ENCODE measurements around the gene GALNT7. TPM values are rescaled to one million over a fixed set of nuclear protein-coding genes. Genes with fewer than 3 reads are reported as not detected.

GALNT7 gene
- total RNA-seq, 1 donor from 2014 or later: 63.9 TPM

DNA sequence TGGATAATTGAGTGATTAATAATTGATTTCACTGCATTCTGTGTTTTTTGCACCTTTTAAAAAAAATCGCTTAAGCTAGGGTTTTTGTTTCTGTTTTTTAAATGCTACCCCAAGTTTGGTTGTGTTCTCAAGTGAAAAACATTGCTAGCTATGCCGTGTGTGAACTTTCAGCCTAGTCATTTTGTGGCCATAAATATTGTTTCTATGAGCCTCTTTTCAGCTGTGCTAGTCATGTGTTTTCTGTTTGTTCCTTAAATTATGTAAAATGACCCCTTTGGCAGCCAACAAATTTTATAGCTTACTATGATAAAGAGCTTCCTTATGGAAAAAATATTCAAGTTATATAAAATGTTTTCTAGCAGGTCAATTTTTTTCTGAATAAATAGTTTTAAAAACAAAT, 59.1 kb downstream of the GALNT7 start:
- Mint-ChIP-seq H3K9me3 (no peaks in the 10 kb centered on the region), H3K4me1 (ENCODE audit: unreplicated experiment) (peaks cover 5% of the 10 kb centered on the region), H3K27me3 (no peaks in the 10 kb centered on the region), H3K27ac (no peak overlapping the region), H3K4me3 (no peak overlapping the region), H3K36me3 (no peaks in the 10 kb centered on the region)
- DNase-seq (ENCODE audit: extremely low spot score, unreplicated experiment): no peak
- TF ChIP-seq CTCF (conservative IDR thresholded peaks at IDR 0.05): no peak

DNA sequence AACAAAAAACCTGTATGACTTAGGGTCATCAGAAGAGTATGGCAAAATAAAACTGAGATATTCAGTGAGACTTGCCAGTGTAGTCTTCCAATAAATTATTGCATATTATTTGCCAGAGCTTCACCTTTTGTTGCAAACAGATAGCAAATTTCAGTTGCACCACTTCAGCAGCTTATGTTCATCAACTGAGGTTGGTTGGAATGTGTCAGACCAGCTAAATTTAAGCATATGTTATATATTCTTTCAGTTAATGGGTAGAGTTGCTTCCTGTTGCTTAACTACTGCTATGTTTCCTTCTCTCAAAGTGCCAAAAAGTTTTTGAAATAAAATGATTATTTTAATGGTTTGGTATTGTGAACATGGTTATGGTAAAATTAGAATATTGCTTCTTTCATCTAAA, 61.5 kb downstream of the GALNT7 start:
- H3K9me3 Mint-ChIP-seq: no peaks in the 10 kb centered on the region
- DNase-seq (ENCODE audit: extremely low spot score, unreplicated experiment): no peak
- TF ChIP-seq CTCF (conservative IDR thresholded peaks at IDR 0.05): no peak
- H3K36me3 Mint-ChIP-seq: no peaks in the 10 kb centered on the region
- no peak overlapping the region for H3K4me3 Mint-ChIP-seq
- peaks cover 5% of the 10 kb centered on the region for H3K4me1 Mint-ChIP-seq (ENCODE audit: unreplicated experiment)
- no peaks in the 10 kb centered on the region for H3K27me3 Mint-ChIP-seq
- no peak overlapping the region for H3K27ac Mint-ChIP-seq

GRCh38 chr4:173231916-173232315, 63.3 kb downstream of the GALNT7 start:
- H3K9me3 Mint-ChIP-seq: no peaks in the 10 kb centered on the region
- H3K36me3 Mint-ChIP-seq: no peaks in the 10 kb centered on the region
- no peaks in the 10 kb centered on the region for H3K27me3 Mint-ChIP-seq
- H3K27ac Mint-ChIP-seq: no peak overlapping the region
- no peak for DNase-seq (ENCODE audit: extremely low spot score, unreplicated experiment)
- peaks cover 12% of the 10 kb centered on the region for H3K4me1 Mint-ChIP-seq (ENCODE audit: unreplicated experiment)
- no peak overlapping the region for H3K4me3 Mint-ChIP-seq
- peak; percentile 23 for TF ChIP-seq CTCF (conservative IDR thresholded peaks at IDR 0.05)

DNA sequence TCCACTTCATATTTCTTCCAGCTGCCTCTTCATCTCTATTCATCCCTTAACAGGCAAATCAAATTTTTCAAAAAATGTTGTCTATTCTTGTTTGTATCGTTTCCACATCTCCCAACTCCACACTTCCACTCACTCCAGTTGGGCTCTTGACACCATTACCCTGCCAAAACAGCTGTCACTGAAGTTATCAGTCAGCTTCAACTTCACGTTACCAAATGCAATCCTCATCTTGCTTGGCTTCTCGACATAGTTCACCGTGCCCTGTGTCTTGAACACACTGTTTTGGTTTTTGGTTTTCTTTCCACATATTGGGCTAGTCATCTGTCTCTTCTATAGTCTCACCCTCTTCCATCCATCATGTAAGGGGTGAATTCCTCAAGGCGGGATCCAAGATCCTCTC, 65.2 kb downstream of the GALNT7 start:
- H3K4me3 Mint-ChIP-seq: no peak overlapping the region

DNA sequence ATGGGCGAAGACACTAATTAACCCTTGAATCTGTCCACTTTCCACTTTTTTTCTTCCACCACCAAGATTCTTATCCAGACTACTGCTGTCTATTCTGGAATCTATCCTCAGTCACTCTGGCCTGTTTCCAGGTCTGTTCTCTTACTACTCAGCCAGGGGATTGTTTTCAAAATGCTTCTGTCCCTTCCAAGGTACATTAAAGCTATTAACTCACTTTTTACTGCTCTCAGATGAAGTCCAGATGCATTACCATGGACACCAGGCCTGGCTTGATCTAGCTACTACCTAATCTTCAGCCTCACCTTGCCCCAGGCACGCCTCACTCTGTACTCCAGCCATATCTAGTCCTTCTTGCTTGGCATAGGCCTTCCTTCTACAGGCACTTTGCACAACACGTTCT, 66.4 kb downstream of the GALNT7 start:
- Mint-ChIP-seq H3K36me3 (no peaks in the 10 kb centered on the region), H3K9me3 (no peaks in the 10 kb centered on the region), H3K4me3 (no peak overlapping the region), H3K27me3 (no peaks in the 10 kb centered on the region), H3K4me1 (ENCODE audit: unreplicated experiment) (peaks cover 19% of the 10 kb centered on the region), H3K27ac (no peak overlapping the region)
- no peak for TF ChIP-seq CTCF (conservative IDR thresholded peaks at IDR 0.05)
- no peak for DNase-seq (ENCODE audit: extremely low spot score, unreplicated experiment)

More for the DNA sequence above, 65.2 kb downstream of the GALNT7 start:
- Mint-ChIP-seq H3K27me3 (no peaks in the 10 kb centered on the region), H3K4me1 (ENCODE audit: unreplicated experiment) (peaks cover 15% of the 10 kb centered on the region), H3K9me3 (no peaks in the 10 kb centered on the region), H3K36me3 (no peaks in the 10 kb centered on the region), H3K27ac (no peak overlapping the region)
- TF ChIP-seq CTCF (conservative IDR thresholded peaks at IDR 0.05): no peak
- DNase-seq (ENCODE audit: extremely low spot score, unreplicated experiment): no peak

DNA sequence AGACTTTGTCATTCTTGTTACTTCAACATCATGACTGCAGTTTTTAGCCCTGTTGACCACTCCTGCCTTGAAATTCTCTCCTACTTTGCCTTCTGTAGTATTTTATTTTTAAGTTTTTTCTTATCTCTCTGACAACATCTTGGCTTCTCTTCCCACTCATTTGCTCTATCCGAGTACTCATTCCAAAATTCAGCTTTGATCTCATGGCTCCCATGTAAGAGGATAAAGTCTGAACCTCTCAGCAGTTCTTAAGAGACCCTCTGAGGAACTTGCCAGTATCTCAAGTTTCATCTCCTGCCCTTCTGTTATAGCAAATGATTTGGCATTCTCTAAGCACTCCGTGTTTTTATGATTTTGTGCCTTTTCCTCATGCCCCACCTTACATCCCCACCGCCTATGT, 67.7 kb downstream of the GALNT7 start:
- Mint-ChIP-seq H3K27ac (no peak overlapping the region), H3K4me3 (no peak overlapping the region), H3K9me3 (no peaks in the 10 kb centered on the region), H3K27me3 (no peaks in the 10 kb centered on the region), H3K36me3 (no peaks in the 10 kb centered on the region), H3K4me1 (ENCODE audit: unreplicated experiment) (peaks cover 19% of the 10 kb centered on the region)
- no peak for DNase-seq (ENCODE audit: extremely low spot score, unreplicated experiment)
- TF ChIP-seq CTCF (conservative IDR thresholded peaks at IDR 0.05): no peak

Data from type B pancreatic cell (in vitro differentiated cells).